CD4-positive, alpha-beta T cell treated with Interleukin-4 for 1 hour (primary cell): ENCODE measurements around the gene POLR2J.
A peak's percentile ranks its signal among the peaks of the same experiment; 100 is the strongest.
"Not testable (repeated sequence)": the region's sequence is repeated elsewhere in the genome, so short reads cannot be mapped to it uniquely, and the experiment has no call there.

Experiments
- DNase-seq, 2 donors: peaks; one replicate each; pipeline ENCODE4 v3.0.0-alpha.2; 2020 to 2022

POLR2J gene

GRCh38 chr7:102494473-102495149 lies 15.9 kb upstream of the POLR2J start:
- DNase-seq: not testable (repeated sequence)

GRCh38 chr7:102494026-102494425 lies 15.3 kb upstream of the POLR2J start:
- peak in 1 of 2 donors; percentile 45 for DNase-seq

- not testable (repeated sequence) for DNase-seq
These were observed 14.7 kb upstream of the POLR2J start for GRCh38 chr7:102493220-102493935.

- DNase-seq: peak; percentile 51 to 64
These were observed 11.9 kb upstream of the POLR2J start for GRCh38 chr7:102490529-102491075.

GRCh38 chr7:102484317-102484716 lies 5.6 kb upstream of the POLR2J start:
- DNase-seq: not testable (repeated sequence)

GRCh38 chr7:102481962-102482361 lies 3.2 kb upstream of the POLR2J start:
- DNase-seq: not testable (repeated sequence)

- peak; percentile 43 to 44 for DNase-seq
These were observed 1.4 kb upstream of the POLR2J start for GRCh38 chr7:102479982-102480637.

- not testable (repeated sequence) for DNase-seq
These were observed 475 bp upstream of the POLR2J start for GRCh38 chr7:102479209-102479584.

GRCh38 chr7:102474736-102475435 lies 3.8 kb downstream of the POLR2J start:
- not testable (repeated sequence) for DNase-seq

- DNase-seq: not testable (repeated sequence)
These were observed 4.6 kb downstream of the POLR2J start for GRCh38 chr7:102474116-102474515.

GRCh38 chr7:102473271-102473991 lies 5.3 kb downstream of the POLR2J start:
- DNase-seq: peak in 1 of 2 donors; percentile 5

GRCh38 chr7:102472126-102473041 lies 6.3 kb downstream of the POLR2J start:
- no peak for DNase-seq

- DNase-seq: no peak
These were observed 7.0 kb downstream of the POLR2J start for GRCh38 chr7:102471791-102472125.

GRCh38 chr7:102469972-102470825 lies 8.5 kb downstream of the POLR2J start:
- no peak for DNase-seq

GRCh38 chr7:102469351-102469971 lies 9.3 kb downstream of the POLR2J start:
- no peak for DNase-seq

GRCh38 chr7:102468478-102469350 lies 10.0 kb downstream of the POLR2J start:
- DNase-seq: no peak

GRCh38 chr7:102467581-102468477 lies 10.9 kb downstream of the POLR2J start:
- no peak for DNase-seq

- no peak for DNase-seq
These were observed 12.6 kb downstream of the POLR2J start for GRCh38 chr7:102466097-102466496.
